Esophagus squamous epithelium (tissue), 5 donors: ENCODE data around the gene NFE2. TPM values are rescaled to one million over a fixed set of nuclear protein-coding genes. Genes with fewer than 3 reads are reported as not detected.

Source experiments
- DNase-seq: peaks from one replicate; lab custom pipeline; 2025; lab: John Stamatoyannopoulos, UW
- H3K27ac ChIP-seq, 4 donors: fragments of 200-600 bp; sonication (generic); one replicate each; pipeline ENCODE4 v1.5.1; 2016 to 2019; ENCODE audit warnings: mild to moderate bottlenecking in 1 of 4
- H3K27me3 ChIP-seq, 4 donors: fragments of 200-600 bp; sonication (generic); 1 replicate in 3 of 4; 2 replicates in 1 of 4; pipeline versions ENCODE4 v1.5.1 to v1.6.0; 2017 to 2021; ENCODE audit warnings: antibody characterized with exemption in 1 of 4
- H3K36me3 ChIP-seq, 3 donors: fragments of 200-600 bp; sonication (generic); one replicate each; pipeline ENCODE4 v1.5.1; 2016 to 2019
- H3K4me1 ChIP-seq, 3 donors: fragments of 200-600 bp; sonication (generic); one replicate each; pipeline ENCODE4 v1.5.1; 2017 to 2019
- H3K4me3 ChIP-seq, 4 donors: fragments of 200-600 bp; sonication (generic); 1 replicate in 3 of 4; 2 replicates in 1 of 4; pipeline ENCODE4 v1.5.1; 2016 to 2019; ENCODE audit warnings: mild to moderate bottlenecking in 2 of 4, moderate library complexity in 1 of 4
- H3K9me3 ChIP-seq, 3 donors: fragments of 200-600 bp; sonication (generic); one replicate each; pipeline ENCODE4 v1.5.1; 2016 to 2019
- POLR2A ChIP-seq, 4 donors: fragments of 450-650 bp; IDR thresholded peaks; one replicate each; pipeline ENCODE4 v1.6.1; 2017; ENCODE audit warnings: antibody characterized with exemption in 4 of 4, mild to moderate bottlenecking in 4 of 4, moderate library complexity in 3 of 4
- WGBS, 2 donors: methylation state at CpG; one replicate each; pipeline ENCODE4 v1.1.5; 2018; 5-methylcytosine and 5-hydroxymethylcytosine counted together
- intact Hi-C: fragments of 100-400 bp; cut with DNase I; formaldehyde crosslinking; loops from one replicate; pipeline ENCODE4 v1.15.0; 2022
- small RNA-seq, 4 donors: library from RNA; depleted of rRNA; stranded (forward); fragments of <200 nt; gene quantifications; one replicate each; pipeline ENCODE3, GENCODE V24; 2016
- total RNA-seq, 4 donors: library from RNA; depleted of rRNA; stranded (reverse); fragments of >200 nt; gene quantifications; one replicate each; pipeline ENCODE4 v1.1.0, GENCODE V29; 2016
- donor health status: DM: yes; HTN: yes; CAD: no.

NFE2 gene
- total RNA-seq, 4 donors from 2014 or later, result 0.15 to 0.44 (median 0.38) TPM; not detected in 1

DNA sequence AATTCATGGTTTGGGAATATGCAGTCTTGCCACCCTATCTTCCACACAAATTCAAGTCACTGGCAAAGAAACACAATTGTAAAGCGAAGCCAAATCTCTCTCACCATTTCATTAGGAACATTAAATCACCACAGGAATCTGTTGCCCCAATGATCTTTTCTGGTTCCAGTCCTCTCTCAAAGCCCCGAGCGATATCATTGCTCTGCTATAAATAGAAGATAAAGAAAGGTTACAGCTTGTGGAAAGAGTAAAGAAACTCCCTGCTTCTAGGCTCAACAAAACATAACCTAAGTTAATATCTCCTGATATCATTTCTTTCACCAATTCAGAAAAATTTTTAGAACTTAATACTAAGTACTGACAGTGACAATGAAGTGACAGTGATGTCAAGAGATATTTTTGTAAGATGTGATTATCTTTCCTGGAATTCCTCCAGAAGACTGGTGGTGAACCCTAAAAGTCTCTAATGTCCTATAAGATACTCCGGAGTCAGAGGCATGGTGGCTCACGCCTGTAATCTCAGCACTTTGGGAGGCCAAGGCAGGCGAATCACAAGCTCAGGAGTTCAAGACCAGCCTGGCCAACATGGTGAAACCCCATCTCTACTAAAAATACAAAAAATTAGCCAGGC, 54.7 kb downstream of the NFE2 start:
- H3K4me3 ChIP-seq, result no peak overlapping the region
- no peaks in the 10 kb centered on the region for H3K27me3 ChIP-seq
- H3K9me3 ChIP-seq, result no peaks in the 10 kb centered on the region
- H3K36me3 ChIP-seq, result peaks cover 0 to 96% (median 15%) of the 10 kb centered on the region in 3 donors
- no peak for DNase-seq
- TF ChIP-seq POLR2A (IDR thresholded peaks at IDR 0.05), result no peak
- intact Hi-C loops, result no loop called here
- WGBS, 2 donors, result 83 to 89% methylated on average over 6 of the region's 6 CpGs
- H3K27ac ChIP-seq, result no peak overlapping the region
- no peaks in the 10 kb centered on the region for H3K4me1 ChIP-seq

Small RNA genes lying within 50 kb of the gene (small RNA-seq; reads per million reads assigned to genes)
- gene MIR148B, result 80.4 to 162 (median 102) reads per million in 4 donors
- 0 reads per million in 4 donors for gene RN7SL390P
- gene RN7SL744P, result 0 reads per million in 4 donors
- 0 reads per million in 4 donors for gene RNU6-950P

Other genes starting within 250 kb of the NFE2 start
- 1 to 10 TPM; 1.1 to 3.1 (median 1.3) TPM for gene HOXC4, start 247.2 kb downstream of the NFE2 start, total RNA-seq
- gene SMUG1, start 112.0 kb downstream of the NFE2 start, total RNA-seq, result 10 to 100 TPM; 30.5 to 44.1 (median 38.7) TPM
- 10 to 100 TPM; 13.2 to 29.9 (median 23.7) TPM for gene CBX5, start 20.9 kb downstream of the NFE2 start, total RNA-seq
- 100 to 1,000 TPM; 274 to 473 (median 422) TPM for gene HNRNPA1, start 20.3 kb downstream of the NFE2 start, total RNA-seq
- gene COPZ1, start 24.1 kb upstream of the NFE2 start, total RNA-seq, result 100 to 1,000 TPM in 2 of 4 donors, 10 to 100 TPM in 2; 68.1 to 153 (median 97.9) TPM
- gene GPR84, start 63.5 kb upstream of the NFE2 start, total RNA-seq, result under 1 TPM in 1 of 4 donors, not detected in 3; 0.38 TPM
- gene ZNF385A, start 83.7 kb upstream of the NFE2 start, total RNA-seq, result 100 to 1,000 TPM in 1 of 4 donors, 10 to 100 TPM in 3; 25.2 to 106 (median 37.8) TPM
- 100 to 1,000 TPM in 1 of 4 donors, 10 to 100 TPM in 2, 1 to 10 TPM in 1; 7.5 to 112 (median 37.3) TPM for gene ITGA5, start 118.3 kb upstream of the NFE2 start, total RNA-seq
- 1 to 10 TPM in 1 of 4 donors, not detected in 3; 1.6 TPM for gene GTSF1, start 172.6 kb upstream of the NFE2 start, total RNA-seq
- 10 to 100 TPM in 2 of 4 donors, 1 to 10 TPM in 2; 3.6 to 31.9 (median 7.8) TPM for gene NCKAP1L, start 196.7 kb upstream of the NFE2 start, total RNA-seq
- gene PDE1B, start 248.6 kb upstream of the NFE2 start, total RNA-seq, result 1 to 10 TPM in 3 of 4 donors, under 1 TPM in 1; 0.91 to 6.5 (median 1.4) TPM